HG03060 (cell line): ENCODE data around the gene SRGAP2B.
"Not testable (repeated sequence)": the region's sequence is repeated elsewhere in the genome, so short reads cannot be mapped to it uniquely, and the experiment has no call there.

Source experiments
- ATAC-seq: cut with Tn5 transposase; IDR thresholded peaks from one replicate; pipeline ENCODE4 v1.9.1; 2021; ENCODE audit warnings: low read depth, moderate number of reproducible peaks; ENCODE audit not compliant: unreplicated experiment

Gene SRGAP2B

DNA sequence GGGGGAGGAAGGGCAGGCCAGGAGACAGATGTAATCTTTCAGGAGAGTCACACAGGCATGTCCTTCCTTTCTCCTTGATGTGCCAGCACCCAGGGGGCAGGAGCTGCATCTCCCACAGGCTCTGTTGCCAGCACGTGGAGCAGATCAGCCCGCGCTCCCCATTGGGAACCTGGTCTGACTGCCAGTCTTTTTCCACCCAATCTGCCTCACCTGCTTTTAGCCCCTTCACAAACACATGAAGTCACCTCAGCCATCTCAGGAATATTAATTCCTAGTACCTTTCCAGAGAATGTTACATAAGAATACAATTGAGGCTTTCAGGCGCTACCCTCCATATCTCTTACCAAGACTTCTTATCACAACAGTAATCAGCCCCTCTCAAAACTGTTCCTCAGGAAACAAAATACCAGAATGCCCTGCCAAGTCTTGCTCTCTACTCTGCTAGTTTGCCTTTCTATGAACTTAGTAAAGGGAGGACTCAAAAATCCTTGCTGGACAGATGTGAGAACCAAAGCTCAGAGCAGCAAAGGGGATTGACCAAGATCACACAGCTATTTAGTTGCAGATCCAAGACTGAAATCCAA, 94.3 kb downstream of the SRGAP2B start:
- ATAC-seq = not testable (repeated sequence)

DNA sequence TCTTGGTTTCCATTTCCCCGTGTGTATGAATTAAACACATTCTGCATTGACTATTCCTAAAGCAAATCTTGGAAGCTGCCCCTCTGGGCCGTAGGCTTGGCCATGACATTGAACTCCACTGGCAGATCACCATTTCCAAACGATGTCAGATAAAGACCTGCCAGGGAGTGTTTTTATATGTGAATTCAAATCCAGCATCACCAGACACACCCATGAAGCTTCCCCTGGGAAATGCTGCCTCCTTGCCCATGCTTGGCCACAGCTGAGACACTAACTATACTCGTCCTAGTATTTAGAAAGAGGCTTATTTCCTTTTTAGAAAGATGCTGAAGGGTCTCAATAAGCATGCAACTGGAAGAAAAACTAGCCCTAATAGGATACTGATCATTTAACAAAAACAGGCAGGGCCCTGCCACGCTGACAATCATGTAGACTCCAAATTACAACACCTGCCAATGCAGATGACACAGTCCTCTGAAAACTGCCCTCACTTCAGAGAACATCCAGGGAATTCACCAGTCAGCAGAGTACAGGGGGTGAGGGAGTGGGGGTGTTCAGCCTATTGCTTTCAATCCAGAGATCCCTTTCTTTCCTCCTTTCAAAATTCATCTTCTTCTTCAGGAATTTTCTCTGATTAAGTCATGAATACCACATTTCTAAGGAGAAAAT, 94.9 kb downstream of the SRGAP2B start:
- not testable (repeated sequence) for ATAC-seq

DNA sequence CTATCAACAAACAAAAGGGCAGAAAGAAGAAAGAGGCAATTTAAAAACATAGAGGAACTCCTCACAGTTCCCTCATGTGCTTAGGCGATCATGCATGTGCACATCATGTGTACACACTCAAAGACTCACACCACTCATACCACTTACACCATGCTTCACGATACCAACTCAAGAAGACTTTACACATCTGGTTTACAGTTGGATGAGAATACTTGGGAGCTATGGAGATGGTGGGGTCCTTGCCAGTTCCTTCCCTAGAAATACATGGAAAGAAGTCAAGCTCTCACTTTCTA, 96.2 kb downstream of the SRGAP2B start:
- ATAC-seq = not testable (repeated sequence)

DNA sequence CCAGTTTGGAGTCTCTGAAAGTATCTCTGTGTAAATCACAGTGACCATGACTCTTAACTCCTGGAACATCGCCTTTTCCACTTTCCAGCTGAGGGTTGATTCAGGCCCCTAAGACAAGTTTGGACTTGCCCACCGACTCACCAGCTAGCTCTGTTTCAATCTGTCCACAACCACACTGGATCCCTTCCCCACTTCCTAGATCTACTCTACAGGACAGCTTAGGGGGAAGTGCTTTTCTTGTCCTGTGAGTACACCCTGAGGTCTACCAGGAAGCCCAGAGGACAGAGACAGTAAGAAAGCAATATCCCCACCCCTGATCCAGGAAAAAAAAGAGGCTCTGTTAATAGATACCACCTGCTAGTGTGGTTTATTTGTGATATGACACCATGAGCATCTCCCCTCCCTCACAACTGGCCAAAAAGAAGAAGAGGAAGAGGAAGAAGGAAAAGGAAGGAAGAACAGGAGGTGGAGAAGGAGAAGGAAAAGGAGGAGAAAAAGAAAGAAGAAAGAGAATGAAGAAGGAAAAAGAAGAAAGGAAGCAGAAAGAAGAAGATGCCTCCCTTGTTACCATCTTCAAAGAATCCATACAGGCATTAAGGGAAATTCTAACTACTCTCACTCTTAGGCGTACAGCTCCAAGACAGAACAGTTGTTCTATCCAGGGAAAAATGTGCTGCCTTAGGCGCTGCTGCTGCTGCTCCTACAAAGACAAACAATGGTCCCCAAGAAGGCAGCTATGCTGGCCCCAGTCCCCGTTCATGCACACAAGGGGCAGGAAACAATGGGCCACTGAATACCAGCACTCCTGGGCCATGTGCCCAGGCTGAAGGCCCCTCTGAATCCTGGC, 96.8 kb downstream of the SRGAP2B start:
- ATAC-seq = not testable (repeated sequence)

DNA sequence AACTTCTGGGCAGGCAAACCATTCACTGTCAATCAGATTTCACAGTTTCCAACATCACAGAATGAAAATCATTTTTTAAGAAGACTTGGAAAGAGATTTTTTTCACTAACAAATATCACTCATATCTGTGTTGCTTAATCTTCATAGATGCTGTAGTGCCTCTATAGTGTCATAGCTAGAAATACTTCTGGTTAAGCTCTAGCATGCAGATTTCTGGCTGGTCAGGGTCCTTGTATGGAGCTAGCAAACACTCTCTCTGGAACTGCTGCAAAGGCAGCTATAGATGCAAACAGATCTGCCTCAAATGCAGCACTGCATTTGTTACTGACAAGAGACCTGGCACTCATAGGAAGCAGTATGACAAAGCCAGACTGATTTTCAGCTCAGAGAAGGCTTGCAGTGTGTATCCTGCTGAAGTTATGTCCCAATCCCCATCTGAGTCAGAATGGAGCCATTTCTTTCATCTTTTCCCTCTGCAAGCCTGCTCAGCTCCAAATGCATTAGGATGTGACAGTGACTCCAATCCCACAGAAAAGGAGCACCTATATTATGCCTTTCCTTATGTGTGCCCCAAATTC, 99.2 kb downstream of the SRGAP2B start:
- ATAC-seq = not testable (repeated sequence)

DNA sequence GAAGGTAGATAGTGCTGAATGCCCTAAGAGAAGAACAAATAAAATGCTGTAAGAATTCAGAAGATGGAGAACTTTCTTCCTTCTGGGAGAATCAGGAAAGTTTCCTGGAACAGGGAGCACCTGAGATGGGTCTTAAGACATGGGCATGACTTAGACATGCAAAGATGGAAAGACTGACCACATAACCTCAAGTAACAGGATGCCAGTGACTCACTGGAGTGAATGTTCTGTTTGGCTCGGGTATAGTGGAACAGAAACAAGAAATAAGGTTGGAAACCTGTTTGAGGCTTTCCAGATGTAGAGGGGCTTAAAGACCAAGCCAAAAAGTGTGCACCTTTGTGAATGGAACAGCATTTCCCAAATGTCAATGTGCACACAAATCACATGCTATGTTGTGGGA, 102.2 kb downstream of the SRGAP2B start:
- not testable (repeated sequence) for ATAC-seq

DNA sequence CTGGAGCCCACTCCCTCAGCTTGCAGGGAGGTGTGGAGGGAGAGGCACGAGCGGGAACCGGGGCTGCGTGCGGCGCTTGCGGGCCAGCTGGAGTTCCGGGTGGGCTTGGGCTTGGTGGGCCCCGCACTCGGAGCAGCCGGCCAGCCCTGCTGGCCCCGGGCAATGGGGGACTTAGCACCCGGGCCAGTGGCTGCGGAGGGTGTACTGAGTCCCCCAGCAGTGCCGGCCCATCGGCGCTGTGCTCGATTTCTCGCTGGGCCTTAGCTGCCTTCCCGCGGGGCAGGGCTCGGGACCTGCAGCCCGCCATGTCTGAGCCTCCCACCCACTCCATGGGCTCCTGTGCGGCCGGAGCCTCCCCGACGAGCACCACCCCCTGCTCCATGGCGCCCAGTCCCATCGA, 104.5 kb downstream of the SRGAP2B start:
- ATAC-seq = not testable (repeated sequence)

DNA sequence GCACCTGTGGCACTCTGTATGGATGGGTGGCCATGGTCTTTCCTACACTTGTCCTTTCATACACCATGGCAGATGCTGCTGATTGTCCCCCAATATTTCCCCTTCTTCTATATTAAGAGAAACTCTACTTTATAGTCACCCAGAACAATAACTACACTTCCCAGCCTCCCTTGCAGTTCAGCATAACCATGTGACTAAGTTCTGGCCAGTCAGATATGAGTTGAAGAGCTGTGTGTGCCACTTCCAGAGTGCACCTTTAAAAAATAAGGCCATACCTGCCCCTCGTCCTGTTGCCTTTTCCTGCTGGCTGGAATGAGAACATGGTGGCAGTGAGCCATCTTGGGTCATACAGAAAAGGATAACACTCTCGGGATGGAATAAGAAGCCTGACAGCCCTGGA, 108.0 kb downstream of the SRGAP2B start:
- not testable (repeated sequence) for ATAC-seq

DNA sequence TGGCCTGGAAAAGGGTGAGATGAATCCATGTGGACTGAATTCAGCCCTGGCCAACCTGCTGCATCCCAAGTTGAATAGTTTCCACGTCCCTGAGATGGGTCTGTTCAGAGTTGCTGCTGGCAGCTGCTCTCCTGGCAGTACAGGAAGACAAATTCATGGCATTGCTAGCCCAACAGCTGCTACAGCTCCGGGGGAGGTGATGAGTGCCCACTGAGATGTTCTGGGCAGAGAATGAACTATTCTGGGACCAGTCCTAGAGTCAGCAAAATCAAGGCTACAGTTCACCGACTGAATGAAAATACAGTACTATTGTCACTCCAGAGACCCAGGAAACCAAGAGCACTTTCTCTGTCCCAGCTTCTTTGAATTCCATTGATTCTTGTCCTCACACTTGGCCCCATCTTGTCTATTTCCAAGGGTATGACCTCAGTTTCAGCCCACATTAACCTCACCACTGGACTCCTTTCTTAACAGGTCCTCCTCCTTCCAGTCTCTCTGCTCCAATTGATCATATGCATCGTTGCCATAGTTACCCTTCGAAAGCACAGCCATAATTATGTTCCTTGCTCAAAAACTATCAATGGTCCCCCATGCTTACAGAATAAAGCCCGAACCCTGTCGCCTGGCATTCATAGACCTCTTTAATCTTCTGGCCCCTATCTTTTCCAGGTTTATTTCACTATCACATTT, 108.8 kb downstream of the SRGAP2B start:
- not testable (repeated sequence) for ATAC-seq

DNA sequence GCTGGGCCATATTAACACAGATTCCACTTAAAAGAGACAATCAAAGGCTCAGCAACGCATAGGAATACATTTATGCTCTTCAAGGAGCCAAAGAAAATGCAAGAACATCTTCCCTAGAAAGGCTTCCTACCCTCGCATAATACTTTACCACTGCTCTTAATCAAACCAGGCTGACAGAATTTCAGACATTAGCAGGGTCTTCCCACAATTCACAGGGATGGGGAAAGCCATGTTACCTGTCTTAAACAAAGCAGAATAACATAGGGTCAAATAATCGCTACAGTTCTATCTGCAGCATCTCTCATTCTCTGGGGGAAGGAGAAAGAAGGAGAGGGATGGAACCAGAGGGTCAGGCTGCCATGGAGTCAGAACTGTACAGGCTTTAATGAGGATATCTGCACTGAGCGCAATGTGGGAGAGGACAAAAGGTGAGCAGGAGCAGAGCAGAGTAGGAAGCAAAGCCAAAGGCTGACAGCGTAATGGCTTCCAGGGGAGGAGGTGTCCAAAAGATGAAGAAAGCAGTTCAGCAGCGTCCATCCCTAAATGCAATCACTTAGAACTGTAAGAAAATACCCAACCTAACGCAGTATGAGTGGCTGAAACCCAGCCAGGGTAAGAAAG, 109.5 kb downstream of the SRGAP2B start:
- ATAC-seq = not testable (repeated sequence)

DNA sequence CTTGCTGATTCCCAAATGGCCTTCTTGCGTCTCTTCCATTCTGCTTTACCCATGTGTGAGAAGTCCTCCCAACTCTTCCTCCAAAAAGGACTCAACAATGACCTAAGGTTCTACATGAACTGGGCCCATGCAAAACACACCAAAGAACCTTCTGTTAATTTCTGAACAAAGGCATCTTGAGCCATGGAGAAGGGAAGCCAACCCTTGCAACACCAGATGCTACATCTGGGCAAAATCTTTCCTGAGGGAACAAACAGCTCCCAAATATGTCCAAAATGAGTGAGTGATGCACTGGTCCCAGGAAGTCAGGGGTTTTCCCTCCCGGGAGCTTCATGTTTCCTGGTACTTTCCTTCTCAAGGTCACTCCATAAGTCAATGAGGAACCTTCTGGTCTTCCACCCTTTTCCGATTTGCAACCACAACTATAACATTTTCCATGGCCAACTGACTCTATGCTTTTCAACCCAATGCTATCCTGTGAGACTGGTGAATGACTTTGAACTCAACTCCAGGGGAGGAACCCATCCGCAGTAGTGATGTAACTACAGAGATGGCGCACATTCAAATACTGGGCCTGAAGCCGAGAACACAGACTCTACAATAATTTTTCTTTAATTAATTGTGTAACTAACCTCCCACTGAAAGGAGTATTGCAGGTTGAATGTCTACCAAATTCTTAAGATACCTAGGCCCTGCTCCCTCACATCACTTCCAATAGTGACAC, 112.2 kb downstream of the SRGAP2B start:
- not testable (repeated sequence) for ATAC-seq

DNA sequence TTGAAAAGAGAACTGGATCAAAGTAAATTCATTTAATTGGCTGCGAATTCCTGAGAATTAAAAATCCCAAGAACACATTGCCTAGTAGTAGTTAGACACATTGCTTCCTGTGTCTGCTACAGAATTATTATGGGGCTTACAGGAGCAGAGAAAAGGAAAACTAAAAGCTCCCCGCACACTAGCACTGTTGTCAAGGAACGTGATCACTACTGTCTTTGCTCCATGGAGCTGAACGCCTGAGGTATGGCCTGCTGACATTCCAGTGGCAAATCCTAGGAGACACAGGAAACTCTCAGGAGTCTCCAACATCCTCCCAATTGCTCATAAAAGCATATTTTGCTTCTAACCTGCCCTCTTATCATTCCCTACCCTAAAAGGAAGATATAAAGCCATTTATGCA, 114.0 kb downstream of the SRGAP2B start:
- ATAC-seq = not testable (repeated sequence)

DNA sequence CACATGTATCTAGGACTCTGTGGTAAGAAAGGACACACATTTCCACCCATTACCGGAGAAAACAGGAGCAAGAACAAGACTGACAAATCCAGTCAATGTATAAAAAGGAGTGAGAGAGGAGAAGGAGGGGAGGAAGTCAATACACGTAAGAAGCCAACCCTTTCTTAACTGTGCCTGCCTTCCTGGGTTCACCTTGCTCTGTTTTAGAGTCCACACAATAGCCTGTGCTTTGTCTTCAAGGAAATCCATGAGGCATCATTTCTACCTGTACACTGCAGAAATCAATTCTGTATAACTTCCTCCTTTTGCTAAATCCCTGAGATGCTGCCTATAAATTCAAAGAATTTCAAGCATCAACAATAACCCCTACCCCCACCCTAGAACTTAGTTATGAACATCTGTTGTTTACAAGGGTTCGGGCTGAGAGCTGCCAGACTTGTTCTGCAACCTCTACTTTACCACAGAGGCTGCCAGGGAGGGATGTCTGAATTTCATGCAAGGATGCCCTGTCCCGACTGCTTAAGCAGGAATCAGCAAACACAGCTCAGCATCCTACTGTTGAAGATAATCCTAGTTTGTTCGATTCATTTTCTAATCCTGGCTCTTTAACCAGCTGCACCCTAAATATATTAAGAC, 115.0 kb downstream of the SRGAP2B start:
- ATAC-seq = not testable (repeated sequence)

DNA sequence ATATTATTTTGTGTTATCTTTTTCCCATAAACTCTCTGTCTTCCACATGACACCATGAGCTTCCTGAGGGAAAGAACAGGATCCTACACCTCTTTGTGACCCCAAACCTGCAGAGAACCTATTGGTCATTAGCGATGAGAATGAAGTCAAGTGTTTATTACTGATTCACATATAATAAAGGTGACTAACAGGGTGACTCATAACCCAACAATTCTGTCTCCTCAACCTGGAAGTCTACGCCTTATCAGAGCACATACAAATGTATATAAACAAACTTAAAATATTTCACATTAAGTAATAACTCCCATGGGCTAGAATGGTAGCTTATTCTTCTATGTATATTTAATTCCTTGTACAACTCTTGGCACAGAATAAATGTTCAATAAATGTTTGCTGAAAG, 117.3 kb downstream of the SRGAP2B start:
- not testable (repeated sequence) for ATAC-seq

DNA sequence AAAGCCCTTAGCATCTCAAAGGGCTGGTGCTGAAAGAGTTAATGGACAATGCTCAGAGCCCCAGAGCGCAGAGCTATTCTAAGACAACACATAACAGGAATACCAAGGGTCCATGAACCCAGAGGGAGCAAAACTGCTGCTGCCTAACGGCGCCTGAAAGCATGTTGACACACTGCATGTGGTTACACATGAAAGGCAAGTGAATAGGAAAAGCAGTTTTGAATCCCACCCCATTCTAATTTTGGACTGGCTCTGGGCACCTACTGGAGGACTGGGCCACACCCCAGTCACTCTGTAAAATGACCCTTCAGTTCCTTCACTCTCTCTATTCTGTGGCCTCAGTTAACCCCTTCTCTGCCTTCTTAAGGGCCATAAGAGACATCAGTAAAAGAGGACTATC, 123.2 kb downstream of the SRGAP2B start:
- ATAC-seq = not testable (repeated sequence)

DNA sequence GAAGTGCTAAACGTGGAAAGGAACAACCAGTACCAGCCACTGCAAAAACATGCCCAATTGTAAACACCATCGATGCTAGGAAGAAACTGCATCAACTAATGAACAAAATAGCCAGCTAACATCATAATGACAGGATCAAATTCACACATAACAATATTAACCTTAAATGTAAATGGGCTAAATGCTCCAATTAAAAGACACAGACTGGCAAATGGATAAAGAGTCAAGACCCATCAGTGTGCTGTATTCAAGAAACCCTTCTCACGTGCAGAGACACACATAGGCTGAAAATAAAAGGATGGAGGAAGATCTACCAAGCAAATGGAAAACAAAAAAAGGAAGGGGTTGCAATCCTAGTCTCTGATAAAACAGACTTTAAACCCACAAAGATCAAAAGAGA, 128.6 kb downstream of the SRGAP2B start:
- not testable (repeated sequence) for ATAC-seq

DNA sequence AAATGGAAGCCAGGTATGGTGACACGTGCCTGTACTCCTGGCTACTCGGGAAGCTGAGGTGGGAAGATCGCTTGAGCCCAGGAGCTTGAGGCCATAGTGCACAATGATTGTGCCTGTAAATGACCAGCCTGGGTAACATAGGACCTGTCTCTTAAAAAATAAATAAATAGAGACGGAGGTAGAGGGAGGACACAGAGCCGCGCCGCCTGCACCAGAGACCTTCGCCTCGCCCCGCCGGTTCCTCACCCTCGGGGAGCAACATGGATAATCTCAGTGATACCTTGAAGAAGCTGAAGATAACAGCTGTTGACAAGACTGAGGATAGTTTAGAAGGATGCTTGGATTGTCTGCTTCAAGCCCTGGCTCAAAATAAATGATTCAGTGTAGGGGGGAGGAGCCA, 130.4 kb downstream of the SRGAP2B start:
- ATAC-seq = not testable (repeated sequence)

DNA sequence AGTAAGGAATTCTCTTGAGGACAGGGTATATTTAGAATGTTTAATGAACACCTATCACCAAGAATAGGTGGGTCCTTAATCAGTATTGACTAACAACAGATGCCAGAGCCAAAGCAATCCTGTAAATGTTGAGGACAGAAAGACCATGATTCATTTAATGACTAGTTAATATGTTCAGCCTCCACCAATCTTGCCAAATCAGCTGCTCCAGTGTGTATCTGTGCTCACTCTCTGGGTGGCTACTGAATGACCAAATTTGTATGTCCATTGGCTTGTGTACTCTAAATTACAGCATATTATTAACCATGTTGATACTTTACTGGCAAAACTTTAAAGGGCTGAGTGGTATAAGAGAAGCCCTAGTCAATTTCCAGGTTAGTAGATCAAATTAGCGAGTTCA, 130.9 kb downstream of the SRGAP2B start:
- ATAC-seq = not testable (repeated sequence)

DNA sequence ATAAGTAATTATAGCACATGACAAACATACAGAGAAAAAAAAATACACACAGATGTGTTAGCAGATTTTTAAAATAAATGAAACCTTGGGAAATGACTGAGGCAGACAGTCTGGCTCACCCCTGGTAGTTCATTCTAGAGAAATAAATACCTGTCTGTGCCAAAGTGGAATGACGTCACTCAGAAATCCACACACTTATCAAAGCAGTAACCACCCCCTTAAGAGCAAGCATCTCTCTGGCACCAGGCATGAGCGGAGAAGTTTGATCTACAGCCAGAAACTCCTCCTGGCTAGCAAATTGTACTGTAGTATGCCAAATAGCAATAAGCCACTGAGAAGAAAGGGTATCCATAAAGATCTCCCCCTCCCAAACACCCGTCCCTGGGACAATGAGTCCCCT, 131.6 kb downstream of the SRGAP2B start:
- ATAC-seq = not testable (repeated sequence)
